SK-N-DZ (cell line): ENCODE results near the gene PIK3AP1.
"Not testable (repeated sequence)": the region's sequence is repeated elsewhere in the genome, so short reads cannot be mapped to it uniquely, and the experiment has no call there.

Experiments used
- DNase-seq: peaks from one replicate; pipeline ENCODE4 v3.0.0-alpha.2; 2015; ENCODE audit warnings: low spot score

PIK3AP1 gene

DNA sequence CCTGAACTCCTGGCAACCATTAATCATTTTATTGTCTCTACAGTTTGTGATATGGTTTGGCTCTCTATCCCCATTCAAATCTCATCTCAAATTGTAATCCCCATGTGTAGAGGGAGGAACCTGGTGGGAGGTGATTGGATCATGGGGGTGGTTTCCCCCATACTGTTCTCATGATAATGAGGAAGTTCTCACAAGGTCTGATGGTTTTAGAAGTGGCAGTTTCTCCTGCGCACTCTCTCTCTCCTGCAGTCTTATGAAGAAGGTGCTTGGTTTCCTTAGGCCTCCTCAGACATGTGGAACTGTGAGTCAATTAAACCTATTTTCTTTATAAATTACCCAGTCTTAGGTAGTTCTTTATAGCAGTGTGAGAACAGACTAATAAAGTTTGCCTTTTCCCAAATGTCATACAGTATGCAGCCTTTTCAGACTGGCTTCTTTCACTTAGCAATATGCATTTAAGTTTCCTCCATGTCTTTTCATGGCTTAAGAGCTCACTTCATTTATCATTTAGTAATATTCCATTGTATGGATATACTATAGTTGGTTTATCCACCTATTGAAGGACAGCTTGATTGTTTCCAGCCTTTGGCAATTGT, 17.1 kb upstream of the PIK3AP1 start:
- DNase-seq, result not testable (repeated sequence)

DNA sequence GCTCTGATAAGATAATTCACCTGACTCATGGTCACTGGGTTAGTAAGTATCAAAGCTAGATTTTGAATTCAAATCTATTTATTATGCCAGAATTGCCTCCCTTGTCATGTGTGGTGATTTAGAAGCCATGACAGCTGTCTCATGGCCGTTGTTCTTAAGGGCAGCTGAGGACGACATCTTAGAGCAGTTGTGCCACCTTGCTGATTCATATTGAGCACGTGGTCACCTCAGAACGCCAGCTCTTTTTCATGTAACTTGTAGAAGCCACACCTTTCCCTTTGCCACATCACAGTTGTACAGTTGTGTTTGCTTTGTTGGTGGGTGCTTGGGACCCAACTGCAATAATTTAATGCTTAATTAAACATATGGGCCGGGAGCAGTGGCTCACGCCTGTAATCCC, 4.3 kb upstream of the PIK3AP1 start:
- no peak for DNase-seq

DNA sequence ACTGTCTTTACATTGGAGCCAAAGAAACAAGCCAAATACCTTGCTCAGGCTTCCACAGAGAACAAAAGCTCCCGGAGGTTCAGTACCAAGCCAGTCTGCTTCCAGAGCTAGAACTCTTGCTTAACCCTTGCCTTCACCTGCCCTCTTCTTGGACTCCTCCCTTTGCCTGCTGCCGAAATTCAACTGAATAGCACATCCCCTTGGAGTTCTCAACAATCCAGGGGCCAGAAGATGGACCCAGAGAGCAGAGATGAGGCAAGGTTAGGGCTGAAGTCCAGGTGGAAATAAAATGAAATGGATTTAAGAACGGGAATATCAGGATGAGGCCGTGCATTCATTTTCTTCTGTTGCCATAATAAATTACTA, 876 bp upstream of the PIK3AP1 start:
- DNase-seq, result no peak

GRCh38 chr10:96719850-96720421, 378 bp downstream of the PIK3AP1 start:
- no peak for DNase-seq

- no peak for DNase-seq
Observed at GRCh38 chr10:96719200-96719599, 1.1 kb downstream of the PIK3AP1 start.

DNA sequence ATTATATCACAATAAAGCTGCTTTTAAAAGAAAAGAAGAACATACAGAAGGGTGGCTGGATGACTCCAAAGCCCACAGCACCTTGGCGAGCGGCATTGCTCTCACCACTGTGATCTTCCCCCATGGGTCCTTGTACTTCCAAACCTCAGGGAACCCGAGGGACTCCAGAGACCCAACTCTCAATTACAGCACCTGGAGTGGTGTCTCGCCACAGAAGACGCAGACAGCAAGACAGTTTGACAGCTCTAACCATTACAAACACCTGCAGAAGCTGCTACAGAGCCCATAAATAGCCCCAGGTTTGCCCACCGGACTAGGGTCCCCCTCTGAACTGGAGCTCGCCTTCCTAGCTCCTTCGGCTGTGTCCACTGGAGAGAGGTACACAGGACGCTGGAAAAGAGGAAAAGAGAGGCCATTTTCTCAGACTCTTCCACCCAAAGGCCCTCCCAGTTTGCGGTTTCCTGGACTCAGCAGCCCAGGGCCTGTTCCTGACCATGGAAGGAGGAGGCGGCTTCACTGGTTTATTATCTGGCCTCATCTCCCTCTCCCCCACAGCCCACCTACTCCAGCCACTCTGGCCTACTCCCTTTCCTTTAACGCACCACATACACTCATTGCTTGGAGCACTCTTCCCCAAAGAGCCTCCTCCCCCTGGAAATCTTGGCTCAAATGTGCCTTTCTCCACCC, 1.9 kb downstream of the PIK3AP1 start:
- DNase-seq, result no peak

DNA sequence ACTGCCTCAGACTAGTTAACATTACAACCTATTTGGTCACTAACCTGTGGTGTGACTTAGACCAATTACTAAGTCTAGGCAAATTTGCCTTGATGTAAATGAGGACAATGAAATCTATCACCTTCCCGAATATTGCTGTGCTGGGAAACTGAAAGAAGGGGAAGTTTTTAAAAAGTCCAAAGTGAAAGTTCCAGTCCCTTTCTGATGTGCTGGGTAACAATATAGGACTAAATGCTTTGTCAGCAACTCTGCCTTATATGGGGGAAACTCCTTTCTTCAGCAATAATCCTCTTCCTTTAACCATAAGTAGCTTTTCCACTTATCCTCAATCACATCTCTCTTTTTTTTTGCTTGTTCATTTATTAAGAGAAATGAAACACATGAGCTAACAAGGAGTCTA, 3.9 kb downstream of the PIK3AP1 start:
- DNase-seq, result no peak

DNA sequence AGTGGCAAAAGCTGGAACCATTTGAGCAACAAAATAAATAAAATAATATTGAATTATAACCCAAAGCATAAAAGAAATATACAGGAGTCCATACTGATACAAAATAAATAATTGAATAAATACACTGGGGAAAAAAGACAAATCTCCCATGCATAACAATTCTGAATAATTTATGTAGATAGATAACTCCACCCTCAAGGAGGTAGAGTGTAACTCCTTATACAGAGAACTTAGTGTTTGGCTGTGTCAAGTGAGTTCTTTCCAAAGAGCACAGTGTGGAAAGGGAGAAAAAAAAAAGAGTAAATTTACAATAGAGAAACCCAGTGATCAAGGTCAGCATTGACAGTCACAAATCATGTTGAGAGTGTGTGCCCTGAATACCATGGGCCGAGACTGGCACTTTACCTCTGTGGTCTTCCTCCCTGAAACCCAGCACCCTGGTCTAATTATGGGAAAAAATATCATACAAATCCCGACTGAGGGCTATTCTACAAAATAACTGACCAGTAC, 5.5 kb downstream of the PIK3AP1 start:
- no peak for DNase-seq

- no peak for DNase-seq
Observed at GRCh38 chr10:96714031-96714590, 6.2 kb downstream of the PIK3AP1 start.

GRCh38 chr10:96712662-96713271, 7.5 kb downstream of the PIK3AP1 start:
- no peak for DNase-seq

- no peak for DNase-seq
Observed at GRCh38 chr10:96711048-96711728, 9.1 kb downstream of the PIK3AP1 start.

- no peak for DNase-seq
Observed at GRCh38 chr10:96709525-96709924, 10.8 kb downstream of the PIK3AP1 start.

DNA sequence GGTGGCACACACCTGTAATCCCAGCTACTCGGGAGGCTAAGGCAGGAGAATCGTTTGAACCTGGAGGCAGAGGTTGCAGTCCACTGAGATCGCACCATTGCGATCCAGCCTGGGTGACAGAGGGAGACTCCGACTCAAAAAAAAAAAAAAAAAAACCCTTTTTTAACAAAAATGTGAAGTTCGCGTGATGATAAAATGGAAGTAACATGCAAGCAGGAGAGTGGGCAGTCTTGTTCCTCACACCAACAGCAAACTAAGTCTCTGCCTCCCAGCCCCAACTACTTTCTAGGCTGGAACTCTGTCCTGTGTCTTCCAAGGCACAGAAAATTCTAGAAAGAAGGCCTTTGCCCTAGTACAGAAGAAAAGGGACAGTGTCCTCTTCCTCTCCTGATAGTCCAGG, 11.3 kb downstream of the PIK3AP1 start:
- no peak for DNase-seq

DNA sequence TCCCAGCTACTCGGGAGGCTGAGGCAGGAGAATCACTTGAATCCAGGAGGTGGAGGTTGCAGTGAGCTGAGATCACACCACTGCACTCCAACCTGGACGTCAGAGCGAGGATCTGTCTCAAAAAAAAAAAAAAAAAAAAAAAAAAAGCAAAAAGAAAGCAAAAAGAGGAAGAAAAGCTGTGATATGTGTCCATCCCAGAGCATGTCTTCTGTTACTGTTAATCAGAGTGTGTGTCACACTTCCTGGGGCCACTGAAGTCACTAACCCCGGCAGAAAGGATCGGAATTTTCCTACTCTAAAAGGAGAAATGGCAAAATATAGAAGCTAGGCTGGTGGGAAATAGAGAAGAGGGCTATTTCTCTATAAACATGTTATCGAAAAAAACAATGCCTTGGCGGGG, 11.9 kb downstream of the PIK3AP1 start:
- DNase-seq, result no peak

DNA sequence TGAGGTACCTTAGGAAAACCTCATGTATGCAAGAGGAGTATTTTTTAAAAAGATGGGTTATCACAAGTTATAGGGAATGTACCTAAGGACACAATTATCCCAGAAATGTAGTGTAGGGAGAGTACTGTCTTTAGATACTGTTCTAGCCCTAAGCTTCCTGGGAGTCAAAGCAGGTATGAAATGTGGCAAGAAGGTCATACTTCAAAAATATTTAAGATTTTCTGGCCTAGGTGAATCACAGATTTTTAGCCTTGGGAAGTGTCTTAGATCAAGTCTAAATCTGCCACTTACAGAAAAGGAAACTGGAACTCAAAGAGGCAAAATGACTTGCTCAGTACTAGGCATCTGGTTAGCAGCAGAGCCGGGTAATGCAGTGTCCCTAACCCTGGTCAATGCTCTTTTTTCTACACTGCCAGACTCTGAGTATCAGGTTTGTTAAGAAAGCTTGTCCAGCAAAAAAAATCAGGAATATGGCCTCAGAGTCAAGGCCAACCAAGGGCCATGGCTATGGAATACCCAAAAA, 13.9 kb downstream of the PIK3AP1 start:
- DNase-seq, result no peak

DNA sequence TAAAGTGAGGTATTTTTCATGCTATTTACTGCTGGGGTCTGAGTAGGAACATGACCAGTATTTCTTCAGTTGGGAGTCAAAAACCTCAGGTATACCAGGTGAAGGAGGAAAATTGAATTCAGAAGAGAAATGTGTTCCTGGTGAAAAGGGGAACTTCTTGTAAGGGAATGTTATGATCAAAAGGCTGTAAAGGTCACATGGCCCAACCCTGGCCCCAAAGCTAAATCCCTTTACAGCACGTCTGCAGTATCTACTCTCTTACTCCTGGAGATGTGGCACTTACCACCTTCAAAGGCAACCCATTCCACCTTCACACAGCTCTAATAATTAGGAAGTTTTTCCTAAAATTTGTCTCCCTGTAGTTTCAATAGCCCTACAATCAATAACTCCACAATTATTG, 15.2 kb downstream of the PIK3AP1 start:
- DNase-seq, result no peak

GRCh38 chr10:96704563-96704962, 15.8 kb downstream of the PIK3AP1 start:
- no peak for DNase-seq

DNA sequence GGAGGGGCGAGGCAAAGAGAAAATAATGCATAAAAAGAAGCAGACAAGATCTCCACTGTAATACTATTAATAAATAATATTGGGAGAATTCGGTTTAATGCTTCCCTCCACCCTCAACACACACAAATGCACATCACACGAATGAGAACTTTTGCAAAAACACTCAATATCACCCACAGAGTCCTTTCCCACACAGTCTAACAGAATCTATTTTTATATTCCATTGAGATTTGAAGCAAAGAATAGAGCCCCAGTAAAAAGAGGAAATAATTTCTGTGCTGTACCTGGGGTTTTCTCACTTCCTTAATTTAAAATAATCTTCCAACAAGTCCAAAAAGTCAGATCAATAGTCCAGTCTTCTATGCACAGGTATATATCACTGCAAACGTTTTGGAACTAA, 17.0 kb downstream of the PIK3AP1 start:
- DNase-seq, result no peak

DNA sequence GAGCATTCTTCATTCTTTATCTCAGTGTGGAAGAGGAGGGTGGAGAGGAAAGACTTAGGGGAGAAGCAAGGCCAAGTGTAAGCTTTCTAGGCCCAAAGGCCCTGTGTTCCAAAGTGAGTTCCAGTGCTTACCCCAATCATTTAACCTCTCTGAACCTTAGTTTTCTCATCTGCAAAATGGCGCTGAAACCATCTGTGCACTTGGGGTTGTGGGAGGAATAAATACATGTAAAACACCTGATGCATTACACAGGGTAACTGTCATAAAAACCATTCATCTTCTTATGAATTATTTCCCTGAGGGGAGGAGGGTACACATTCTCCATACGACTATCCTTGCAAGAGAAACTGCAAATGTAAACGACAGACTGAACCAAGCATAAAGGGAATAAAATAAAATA, 19.0 kb downstream of the PIK3AP1 start:
- DNase-seq, result no peak

GRCh38 chr10:96700374-96701099, 19.8 kb downstream of the PIK3AP1 start:
- DNase-seq, result no peak

DNA sequence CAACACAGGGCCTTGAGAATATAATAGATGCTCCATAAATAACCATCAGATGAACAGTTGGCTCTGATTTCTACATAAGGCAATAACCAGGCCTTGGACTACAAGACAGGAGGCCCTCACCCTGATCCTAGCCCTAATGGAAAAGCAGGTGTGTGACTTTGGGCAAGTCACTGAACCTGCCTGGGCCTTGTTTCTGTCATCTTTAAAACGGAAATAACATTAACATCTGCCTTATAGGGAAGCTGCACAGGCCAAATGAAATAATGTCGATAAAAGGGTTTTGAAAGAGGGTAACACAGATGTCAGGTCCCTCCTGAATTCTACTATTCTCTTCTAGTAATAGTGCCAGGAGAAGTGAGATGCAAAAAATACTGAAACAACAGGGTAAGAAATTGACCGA, 20.7 kb downstream of the PIK3AP1 start:
- no peak for DNase-seq
